Lung (tissue), 12 donors: ENCODE data around the gene CAAP1. TPM values are rescaled to one million over a fixed set of nuclear protein-coding genes. Genes with fewer than 3 reads are reported as not detected.

ENCODE experiments used
- ATAC-seq: fragments of 200-7000 bp; cut with Tn5 transposase; one replicate; pipeline ENCODE4 v1.9.1; 2020; ENCODE audit warnings: moderate number of reproducible peaks; ENCODE audit not compliant: insufficient read depth, low FRiP score
- DNase-seq, 3 donors: peaks; one replicate each; pipeline ENCODE4 v3.0.0-alpha.2; 2013 to 2017
- H3K27ac ChIP-seq, 2 donors: one replicate each; pipeline ENCODE4 v1.5.1; 2013; ENCODE audit warnings: mild to moderate bottlenecking in 2 of 2, moderate library complexity in 2 of 2, control low read depth in 1 of 2, inconsistent platforms in 1 of 2, low read depth in 1 of 2, low read length in 1 of 2
- H3K27me3 ChIP-seq, 3 donors: one replicate each; pipeline ENCODE4 v1.5.1; 2013; ENCODE audit warnings: low read length in 2 of 3; ENCODE audit not compliant: control insufficient read depth in 3 of 3, insufficient read depth in 3 of 3
- H3K36me3 ChIP-seq, 4 donors: one replicate each; pipeline ENCODE4 v1.5.1; 2013; ENCODE audit warnings: low read length in 4 of 4, mild to moderate bottlenecking in 1 of 4, moderate library complexity in 1 of 4; ENCODE audit not compliant: control insufficient read depth in 4 of 4, insufficient read depth in 4 of 4
- H3K4me1 ChIP-seq, 5 donors: one replicate each; pipeline ENCODE4 v1.5.1; 2013; ENCODE audit warnings: low read length in 5 of 5, mild to moderate bottlenecking in 2 of 5, moderate library complexity in 1 of 5; ENCODE audit not compliant: control insufficient read depth in 5 of 5, insufficient read depth in 5 of 5
- H3K4me3 ChIP-seq: one replicate; pipeline ENCODE4 v1.5.1; 2013; ENCODE audit warnings: mild to moderate bottlenecking, control low read depth, moderate library complexity
- H3K9ac ChIP-seq, 2 donors: one replicate each; pipeline ENCODE4 v1.5.1; 2013; ENCODE audit warnings: low read length in 2 of 2, control low read depth in 1 of 2; ENCODE audit not compliant: insufficient read depth in 1 of 2
- H3K9me3 ChIP-seq, 4 donors: one replicate each; pipeline ENCODE4 v1.5.1; 2013; ENCODE audit warnings: low read length in 3 of 4, mild to moderate bottlenecking in 1 of 4, moderate library complexity in 1 of 4; ENCODE audit not compliant: control insufficient read depth in 4 of 4, insufficient read depth in 3 of 4
- WGBS, 2 donors: extraction: QIAGEN DNeasy Blood & Tissue Kit; methylation state at CpG; one replicate each; pipeline ENCODE4 v1.1.7; 2013; 5-methylcytosine and 5-hydroxymethylcytosine counted together
- polyA plus RNA-seq, 2 donors: library from polyadenylated mRNA; stranded (reverse); fragments of 200-250 nt; gene quantifications; one replicate each; pipeline ENCODE4 v1.2.1, GENCODE V29; 2013
- total RNA-seq, 2 donors: library from RNA; depleted of rRNA in 1 of 2; stranded (reverse); fragments of >200 nt in 1 of 2; gene quantifications; one replicate each; pipeline ENCODE4 v1.2.1, GENCODE V29; 2014 to 2021
- TF ChIP-seq, protein P1 (sequence below): IDR thresholded peaks from 2 replicates; pipeline ENCODE4 v1.5.1; 2012; ENCODE audit warnings: mild to moderate bottlenecking; ENCODE audit errors: control extremely low read depth, extremely low read depth
- donor health status: control.
- donor health status: control.
- donor health status: Bipolar disorder and iron deficiency.
- donor health status: healthy.
- donor health status: DM: yes; HTN: yes; CAD: no.

The CAAP1 gene
- total and polyA plus RNA-seq, 4 donors, result 10.0 to 28.5 (median 11.5) TPM

- no peaks in the 10 kb centered on the region for H3K27me3 ChIP-seq
- no peaks in the 10 kb centered on the region for H3K36me3 ChIP-seq
- WGBS, 2 donors, result 79 to 94% methylated on average over 2 of the region's 2 CpGs
- no peak overlapping the region for H3K9ac ChIP-seq
- no peaks in the 10 kb centered on the region for H3K4me1 ChIP-seq
- H3K4me3 ChIP-seq, result no peak overlapping the region
- DNase-seq, result no peak
- TF ChIP-seq, protein P1, sequence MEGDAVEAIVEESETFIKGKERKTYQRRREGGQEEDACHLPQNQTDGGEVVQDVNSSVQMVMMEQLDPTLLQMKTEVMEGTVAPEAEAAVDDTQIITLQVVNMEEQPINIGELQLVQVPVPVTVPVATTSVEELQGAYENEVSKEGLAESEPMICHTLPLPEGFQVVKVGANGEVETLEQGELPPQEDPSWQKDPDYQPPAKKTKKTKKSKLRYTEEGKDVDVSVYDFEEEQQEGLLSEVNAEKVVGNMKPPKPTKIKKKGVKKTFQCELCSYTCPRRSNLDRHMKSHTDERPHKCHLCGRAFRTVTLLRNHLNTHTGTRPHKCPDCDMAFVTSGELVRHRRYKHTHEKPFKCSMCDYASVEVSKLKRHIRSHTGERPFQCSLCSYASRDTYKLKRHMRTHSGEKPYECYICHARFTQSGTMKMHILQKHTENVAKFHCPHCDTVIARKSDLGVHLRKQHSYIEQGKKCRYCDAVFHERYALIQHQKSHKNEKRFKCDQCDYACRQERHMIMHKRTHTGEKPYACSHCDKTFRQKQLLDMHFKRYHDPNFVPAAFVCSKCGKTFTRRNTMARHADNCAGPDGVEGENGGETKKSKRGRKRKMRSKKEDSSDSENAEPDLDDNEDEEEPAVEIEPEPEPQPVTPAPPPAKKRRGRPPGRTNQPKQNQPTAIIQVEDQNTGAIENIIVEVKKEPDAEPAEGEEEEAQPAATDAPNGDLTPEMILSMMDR, result no peak
- no peak overlapping the region for H3K27ac ChIP-seq
- ATAC-seq, result no peak
- no peaks in the 10 kb centered on the region for H3K9me3 ChIP-seq
Observed at GRCh38 chr9:26814799-26815198, 77.8 kb downstream of the CAAP1 start.

DNA sequence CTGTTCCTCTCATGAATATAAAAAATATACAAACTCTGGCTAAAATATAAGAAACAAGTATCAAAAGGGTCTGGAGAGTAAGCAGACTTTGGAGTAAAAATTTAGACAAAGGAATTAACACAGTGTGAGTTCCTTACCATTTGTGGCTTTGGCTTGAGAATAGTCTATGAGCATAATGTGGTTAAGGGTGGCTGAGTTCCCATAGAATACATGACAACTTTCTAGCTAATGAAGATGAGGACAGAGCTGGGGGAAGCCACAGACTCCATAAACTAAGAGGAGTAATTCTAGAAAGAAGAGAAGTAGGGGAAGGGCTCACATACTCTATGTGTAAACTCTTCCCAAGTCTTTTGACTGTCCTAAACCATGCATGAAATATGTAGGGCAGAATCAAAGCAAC is 79.4 kb downstream of the CAAP1 start:
- H3K9ac ChIP-seq, result no peak overlapping the region
- no peaks in the 10 kb centered on the region for H3K9me3 ChIP-seq
- no peak overlapping the region for H3K4me3 ChIP-seq
- TF ChIP-seq, protein P1, result no peak
- ATAC-seq (no peak), DNase-seq (no peak)
- H3K27ac ChIP-seq, result no peak overlapping the region
- H3K4me1 ChIP-seq, result no peaks in the 10 kb centered on the region
- no peaks in the 10 kb centered on the region for H3K36me3 ChIP-seq
- H3K27me3 ChIP-seq, result no peaks in the 10 kb centered on the region

DNA sequence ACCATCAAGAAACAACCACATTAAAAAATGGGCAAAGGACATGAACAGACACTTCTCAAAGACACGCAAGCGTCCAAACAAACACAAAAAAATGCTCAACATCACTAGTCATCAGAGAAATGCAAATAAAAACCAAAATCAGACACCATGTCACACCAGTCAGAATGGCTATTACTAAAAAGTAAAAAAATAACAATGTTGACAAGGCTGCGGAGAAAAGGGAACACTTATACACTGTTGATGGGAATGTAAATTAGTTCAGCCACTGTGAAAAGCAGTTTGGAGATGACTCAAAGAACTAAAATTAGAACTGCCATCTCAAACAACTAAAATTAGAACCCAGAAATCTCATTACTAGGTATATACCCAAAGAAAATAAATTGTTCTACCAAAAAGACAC is 80.4 kb downstream of the CAAP1 start:
- no peak overlapping the region for H3K27ac ChIP-seq
- no peak overlapping the region for H3K9ac ChIP-seq
- no peaks in the 10 kb centered on the region for H3K4me1 ChIP-seq
- TF ChIP-seq, protein P1, result no peak
- no peak overlapping the region for H3K4me3 ChIP-seq
- ATAC-seq (no peak), DNase-seq (no peak)
- 91 to 98% methylated on average over 3 of the region's 3 CpGs for WGBS, 2 donors
- H3K27me3 ChIP-seq, result no peaks in the 10 kb centered on the region
- no peaks in the 10 kb centered on the region for H3K9me3 ChIP-seq
- H3K36me3 ChIP-seq, result no peaks in the 10 kb centered on the region

DNA sequence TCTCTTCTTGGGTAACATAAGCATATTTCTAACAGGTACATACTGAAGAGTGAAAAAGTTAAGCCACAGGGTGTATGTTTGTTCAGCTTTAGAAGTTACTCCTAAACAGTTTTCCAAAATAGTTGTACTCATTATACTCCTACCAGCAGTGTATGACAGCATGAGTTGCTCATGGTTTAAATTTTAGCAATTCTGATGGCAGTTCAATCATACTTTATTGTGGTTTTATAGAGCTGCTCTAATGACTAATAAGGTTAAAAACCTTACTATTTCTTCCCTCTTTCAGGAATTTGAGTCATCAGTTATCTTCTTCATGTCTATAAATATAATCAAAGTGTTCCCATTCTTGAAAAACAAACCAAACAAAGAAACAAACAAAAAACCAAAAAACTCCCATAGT is 81.5 kb downstream of the CAAP1 start:
- no peak overlapping the region for H3K4me3 ChIP-seq
- H3K4me1 ChIP-seq, result no peaks in the 10 kb centered on the region
- TF ChIP-seq, protein P1, result no peak
- no peak overlapping the region for H3K27ac ChIP-seq
- DNase-seq (no peak), ATAC-seq (no peak)
- no peaks in the 10 kb centered on the region for H3K9me3 ChIP-seq
- H3K36me3 ChIP-seq, result no peaks in the 10 kb centered on the region
- H3K9ac ChIP-seq, result no peak overlapping the region
- no peaks in the 10 kb centered on the region for H3K27me3 ChIP-seq
